Fibroblast of lung (primary cell): Measurements from ENCODE around the gene CNTNAP5. TPM values are rescaled to one million over a fixed set of nuclear protein-coding genes. Genes with fewer than 3 reads are reported as not detected.
A peak's percentile ranks its signal among the peaks of the same experiment; 100 is the strongest.

Source experiments
- DNase-seq, 2 donors: peaks; one replicate each; pipeline versions ENCODE4 v3.0.0 to v3.0.0-alpha.2; 2010; ENCODE audit warnings: low read depth in 2 of 2
- H2AFZ ChIP-seq: 2 replicates; pipeline ENCODE4 v1.5.1; 2012; ENCODE audit warnings: low read length, control low read depth, inconsistent platforms
- H3K27ac ChIP-seq: 2 replicates; pipeline ENCODE4 v1.5.1; 2011; ENCODE audit warnings: low read length, control low read depth; ENCODE audit not compliant: insufficient read depth
- H3K27me3 ChIP-seq: 2 replicates; pipeline ENCODE4 v1.5.1; 2011; ENCODE audit warnings: mild to moderate bottlenecking, low read length; ENCODE audit not compliant: control insufficient read depth, insufficient read depth
- H3K36me3 ChIP-seq: 2 replicates; pipeline ENCODE4 v1.5.1; 2011; ENCODE audit warnings: low read length; ENCODE audit not compliant: control insufficient read depth, insufficient read depth
- H3K4me1 ChIP-seq: 2 replicates; pipeline ENCODE4 v1.5.1; 2011; ENCODE audit warnings: low read length; ENCODE audit not compliant: control insufficient read depth, insufficient read depth; ENCODE audit errors: extremely low read depth
- H3K4me2 ChIP-seq: 2 replicates; pipeline ENCODE4 v1.5.1; 2011; ENCODE audit warnings: low read length, control low read depth; ENCODE audit not compliant: insufficient read depth; ENCODE audit errors: extremely low read depth
- H3K4me3 ChIP-seq, 4 experiments: fragments of 200-600 bp in 1 of 4; sonication (generic) in 1 of 4; replicated peaks in 1 of 4; 2 replicates each; pipeline ENCODE4 v1.5.1; 2011 to 2016; ENCODE audit warnings: low read length in 4 of 4, low read depth in 3 of 4, mild to moderate bottlenecking in 3 of 4, control low read depth in 2 of 4, inconsistent platforms in 1 of 4, mixed read lengths in 1 of 4; ENCODE audit not compliant: insufficient read depth in 1 of 4; ENCODE audit errors: control extremely low read depth in 1 of 4
- H3K79me2 ChIP-seq: 2 replicates; pipeline ENCODE4 v1.5.1; 2012; ENCODE audit warnings: mild to moderate bottlenecking, low read length, inconsistent platforms; ENCODE audit not compliant: control insufficient read depth, insufficient read depth
- H3K9ac ChIP-seq: 2 replicates; pipeline ENCODE4 v1.5.1; 2011; ENCODE audit warnings: mild to moderate bottlenecking, low read length, control low read depth; ENCODE audit not compliant: insufficient read depth
- H3K9me3 ChIP-seq: 2 replicates; pipeline ENCODE4 v1.5.1; 2012; ENCODE audit warnings: low read depth, low read length; ENCODE audit not compliant: control insufficient read depth, insufficient read depth
- H4K20me1 ChIP-seq: 2 replicates; pipeline ENCODE4 v1.5.1; 2011; ENCODE audit warnings: low read length; ENCODE audit not compliant: control insufficient read depth, insufficient read depth; ENCODE audit errors: extremely low read depth
- EZH2 ChIP-seq: IDR thresholded peaks from 2 replicates; pipeline ENCODE4 v1.5.1; 2012; ENCODE audit warnings: low read length, control low read depth, mild to moderate bottlenecking; ENCODE audit errors: missing control alignments
- polyA plus RNA-seq, 2 donors: library from polyadenylated mRNA; depleted of rRNA in 1 of 2; stranded (reverse) in 1 of 2; unstranded in 1 of 2; fragments of >200 nt; gene quantifications; 2 replicates each; pipeline ENCODE4 v1.2.1, GENCODE V29; 2011 to 2012; ENCODE audit warnings: missing spikeins in 1 of 2
- total RNA-seq: library from RNA; depleted of rRNA; stranded (reverse); fragments of >200 nt; gene quantifications from 2 replicates; pipeline ENCODE4 v1.2.1, GENCODE V29; 2014
- TF ChIP-seq, protein P1 (sequence below), 2 donors: IDR thresholded peaks in 1 of 2; conservative IDR thresholded peaks in 1 of 2; 1 replicate in 1 of 2; 2 replicates in 1 of 2; pipeline ENCODE4 v1.5.1; 2011 to 2012; ENCODE audit warnings: low read length in 2 of 2, control low read depth in 1 of 2, inconsistent platforms in 1 of 2, low read depth in 1 of 2, mild to moderate bottlenecking in 1 of 2

The CNTNAP5 gene
- total and polyA plus RNA-seq, 2 donors (not counting 1 experiment from before 2014, with no cell fraction given): not detected

DNA sequence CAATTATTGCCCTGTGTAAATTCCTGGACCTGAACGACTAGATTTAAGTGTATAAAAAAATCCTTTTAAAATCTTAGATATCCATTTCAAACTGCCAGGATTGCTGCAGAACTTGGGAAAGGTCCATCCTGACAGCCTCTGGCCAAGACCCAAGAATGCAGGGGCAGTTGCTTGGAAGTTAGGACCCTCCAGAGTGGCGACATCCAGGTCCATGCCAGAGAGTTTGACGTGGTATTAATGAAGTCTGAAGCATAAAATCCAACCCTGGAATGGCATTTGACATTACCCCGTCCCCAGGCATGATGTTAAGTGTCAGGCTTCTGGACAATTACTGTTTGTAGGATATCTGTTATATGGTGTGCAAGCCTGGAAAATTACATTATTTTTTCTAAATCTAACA, 810.2 kb downstream of the CNTNAP5 start:
- Histone ChIP-seq H2AFZ (no peak overlapping the region), H3K4me3 (no peak overlapping the region), H3K9me3 (no peaks in the 10 kb centered on the region), H4K20me1 (no peaks in the 10 kb centered on the region), H3K4me2 (no peak overlapping the region), H3K4me1 (no peaks in the 10 kb centered on the region), H3K9ac (no peak overlapping the region), H3K36me3 (no peaks in the 10 kb centered on the region), H3K27ac (no peak overlapping the region), H3K79me2 (no peaks in the 10 kb centered on the region), H3K27me3 (no peaks in the 10 kb centered on the region)
- DNase-seq: no peak
- TF ChIP-seq, protein P1, sequence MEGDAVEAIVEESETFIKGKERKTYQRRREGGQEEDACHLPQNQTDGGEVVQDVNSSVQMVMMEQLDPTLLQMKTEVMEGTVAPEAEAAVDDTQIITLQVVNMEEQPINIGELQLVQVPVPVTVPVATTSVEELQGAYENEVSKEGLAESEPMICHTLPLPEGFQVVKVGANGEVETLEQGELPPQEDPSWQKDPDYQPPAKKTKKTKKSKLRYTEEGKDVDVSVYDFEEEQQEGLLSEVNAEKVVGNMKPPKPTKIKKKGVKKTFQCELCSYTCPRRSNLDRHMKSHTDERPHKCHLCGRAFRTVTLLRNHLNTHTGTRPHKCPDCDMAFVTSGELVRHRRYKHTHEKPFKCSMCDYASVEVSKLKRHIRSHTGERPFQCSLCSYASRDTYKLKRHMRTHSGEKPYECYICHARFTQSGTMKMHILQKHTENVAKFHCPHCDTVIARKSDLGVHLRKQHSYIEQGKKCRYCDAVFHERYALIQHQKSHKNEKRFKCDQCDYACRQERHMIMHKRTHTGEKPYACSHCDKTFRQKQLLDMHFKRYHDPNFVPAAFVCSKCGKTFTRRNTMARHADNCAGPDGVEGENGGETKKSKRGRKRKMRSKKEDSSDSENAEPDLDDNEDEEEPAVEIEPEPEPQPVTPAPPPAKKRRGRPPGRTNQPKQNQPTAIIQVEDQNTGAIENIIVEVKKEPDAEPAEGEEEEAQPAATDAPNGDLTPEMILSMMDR (conservative IDR thresholded peaks at IDR 0.05 in 1 of 2, IDR thresholded peaks at IDR 0.05 in 1 of 2; ENCODE audit: low read depth in 1 of 2, low read length in 2 of 2): no peak
- TF ChIP-seq EZH2: no peak

DNA sequence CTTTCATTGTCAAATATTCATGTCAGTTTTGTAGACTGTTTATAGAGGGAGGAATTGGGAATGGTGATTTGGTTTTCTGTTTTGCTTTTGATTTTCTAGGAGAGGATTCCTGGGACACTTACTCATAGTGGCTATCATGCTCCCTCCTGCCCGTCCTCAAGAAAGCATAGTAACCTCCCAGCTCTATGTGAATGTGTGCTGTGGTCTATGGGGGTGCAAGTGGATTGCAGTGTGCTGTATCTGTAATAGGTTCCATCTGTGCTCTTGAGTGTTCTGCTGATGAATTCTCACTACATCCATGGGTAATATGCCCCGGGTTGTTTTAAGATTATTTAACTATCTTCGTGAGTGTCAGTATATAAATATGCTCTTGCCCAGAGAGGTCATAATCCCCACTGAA, 811.3 kb downstream of the CNTNAP5 start:
- Histone ChIP-seq H3K27me3 (no peaks in the 10 kb centered on the region), H2AFZ (no peak overlapping the region), H3K4me2 (no peak overlapping the region), H3K79me2 (no peaks in the 10 kb centered on the region), H3K27ac (no peak overlapping the region), H3K9me3 (no peaks in the 10 kb centered on the region), H3K4me3 (no peak overlapping the region), H3K36me3 (no peaks in the 10 kb centered on the region), H3K4me1 (no peaks in the 10 kb centered on the region), H3K9ac (no peak overlapping the region), H4K20me1 (no peaks in the 10 kb centered on the region)
- TF ChIP-seq EZH2: no peak
- TF ChIP-seq, protein P1 (conservative IDR thresholded peaks at IDR 0.05 in 1 of 2, IDR thresholded peaks at IDR 0.05 in 1 of 2; ENCODE audit: low read depth in 1 of 2, low read length in 2 of 2): no peak
- DNase-seq: peak; percentile 77 to 87

DNA sequence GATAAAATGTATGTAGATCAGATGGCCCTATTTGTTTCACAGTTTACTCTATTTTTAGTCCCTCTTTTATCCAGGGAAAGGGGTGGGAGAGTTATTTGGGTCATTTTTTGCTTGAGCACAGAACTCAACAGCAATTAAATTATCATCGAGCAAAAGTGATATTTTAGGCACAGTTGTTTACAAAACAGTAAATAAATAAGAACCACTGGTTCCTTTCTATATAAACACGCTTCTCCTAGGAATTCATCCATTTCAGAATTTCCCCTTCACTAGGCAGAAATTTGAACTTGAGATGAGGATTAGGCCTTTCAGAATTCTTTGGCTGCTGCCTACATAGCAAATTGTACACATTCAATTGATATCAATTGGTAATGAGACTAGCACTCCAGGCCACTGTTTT, 812.4 kb downstream of the CNTNAP5 start:
- no peak overlapping the region for H3K4me2 ChIP-seq
- H3K9ac ChIP-seq: no peak overlapping the region
- no peaks in the 10 kb centered on the region for H3K27me3 ChIP-seq
- no peaks in the 10 kb centered on the region for H3K4me1 ChIP-seq
- H3K4me3 ChIP-seq: no peak overlapping the region
- DNase-seq: no peak
- TF ChIP-seq EZH2: no peak
- TF ChIP-seq, protein P1 (conservative IDR thresholded peaks at IDR 0.05 in 1 of 2, IDR thresholded peaks at IDR 0.05 in 1 of 2; ENCODE audit: low read depth in 1 of 2, low read length in 2 of 2): no peak
- H3K79me2 ChIP-seq: no peaks in the 10 kb centered on the region
- no peak overlapping the region for H2AFZ ChIP-seq
- no peak overlapping the region for H3K27ac ChIP-seq
- H3K9me3 ChIP-seq: no peaks in the 10 kb centered on the region
- H4K20me1 ChIP-seq: no peaks in the 10 kb centered on the region
- no peaks in the 10 kb centered on the region for H3K36me3 ChIP-seq
